Hepatocyte (in vitro differentiated cells): ENCODE data around the gene NEXN. TPM values are rescaled to one million over a fixed set of nuclear protein-coding genes. Genes with fewer than 3 reads are reported as not detected.
A peak's percentile ranks its signal among the peaks of the same experiment; 100 is the strongest.

Source experiments
- DNase-seq: peaks from one replicate; pipeline ENCODE4 v3.0.0-alpha.2; 2016; ENCODE audit warnings: low spot score
- H2AFZ ChIP-seq: fragments of 200-600 bp; sonication (generic); 2 replicates; pipeline ENCODE4 v1.6.0; 2016; ENCODE audit warnings: antibody characterized with exemption, mild to moderate bottlenecking
- H3K27ac ChIP-seq: fragments of 200-600 bp; sonication (generic); 2 replicates; pipeline ENCODE4 v1.5.1; 2016; ENCODE audit warnings: mild to moderate bottlenecking
- H3K27me3 ChIP-seq: fragments of 200-600 bp; sonication (generic); 2 replicates; pipeline ENCODE4 v1.6.1; 2016
- H3K36me3 ChIP-seq: fragments of 200-600 bp; sonication (generic); replicated peaks from 2 replicates; pipeline ENCODE4 v1.5.1; 2016; ENCODE audit warnings: low read depth; ENCODE audit not compliant: insufficient read depth
- H3K4me1 ChIP-seq: fragments of 200-600 bp; sonication (generic); 2 replicates; pipeline ENCODE4 v1.5.1; 2016; ENCODE audit warnings: mild to moderate bottlenecking, moderate library complexity; ENCODE audit not compliant: insufficient read depth
- H3K4me2 ChIP-seq: fragments of 200-600 bp; sonication (generic); 2 replicates; pipeline ENCODE4 v1.6.0; 2016
- H3K4me3 ChIP-seq: fragments of 200-600 bp; sonication (generic); 2 replicates; pipeline ENCODE4 v1.5.1; 2016; ENCODE audit warnings: mild to moderate bottlenecking
- H3K79me2 ChIP-seq: fragments of 200-600 bp; sonication (generic); 2 replicates; pipeline ENCODE4 v1.6.0; 2017; ENCODE audit warnings: mild to moderate bottlenecking
- H3K9me2 ChIP-seq: fragments of 200-600 bp; sonication (generic); replicated peaks from 2 replicates; pipeline ENCODE4 v1.6.0; 2017; ENCODE audit warnings: mild to moderate bottlenecking; ENCODE audit not compliant: insufficient read depth
- H3K9me3 ChIP-seq: fragments of 200-600 bp; sonication (generic); 2 replicates; pipeline ENCODE4 v1.5.1; 2016; ENCODE audit warnings: low read depth, mild to moderate bottlenecking
- H4K20me1 ChIP-seq: fragments of 200-600 bp; sonication (generic); 2 replicates; pipeline ENCODE4 v1.6.0; 2016; ENCODE audit warnings: mild to moderate bottlenecking; ENCODE audit not compliant: insufficient read depth, poor library complexity, severe bottlenecking
- CTCF ChIP-seq: fragments of 200-600 bp; sonication (generic); IDR thresholded peaks from 2 replicates; pipeline ENCODE4 v1.5.1; 2016; ENCODE audit warnings: antibody characterized with exemption, mild to moderate bottlenecking; ENCODE audit not compliant: poor library complexity
- EZH2 ChIP-seq: fragments of 200-600 bp; sonication (generic); IDR thresholded peaks from 2 replicates; pipeline ENCODE4 v1.6.1; 2016; ENCODE audit warnings: antibody characterized with exemption, mild to moderate bottlenecking, borderline replicate concordance
- EZH2phosphoT487 ChIP-seq: fragments of 200-600 bp; sonication (generic); IDR thresholded peaks from one replicate; pipeline ENCODE4 v1.6.1; 2018; ENCODE audit warnings: antibody characterized with exemption, mild to moderate bottlenecking, low read depth, moderate library complexity; ENCODE audit not compliant: unreplicated experiment, severe bottlenecking
- WGBS: methylation state at CpG from one replicate; pipeline ENCODE4 v1.1.6; 2016; ENCODE audit warnings: low lambda C conversion rate; ENCODE audit errors: missing lambda C conversion rate; 5-methylcytosine and 5-hydroxymethylcytosine counted together
- polyA plus RNA-seq: library from polyadenylated mRNA; unstranded; fragments of >200 nt; fragmentation: Nextera tagmentation; extraction: Ambion mirVana; gene quantifications from 2 replicates; pipeline ENCODE4 v1.2.1, GENCODE V29; 2016
- total RNA-seq: library from RNA; depleted of rRNA; stranded (reverse); fragments of >200 nt; gene quantifications from 2 replicates; pipeline ENCODE4 v1.2.3, GENCODE V29; 2014

The NEXN gene
- total and polyA plus RNA-seq, 2 experiments from 2014 or later = 5.1 to 11.5 TPM

GRCh38 chr1:77882411-77882810 lies 6.0 kb upstream of the NEXN start:
- DNase-seq = no peak
- H3K27ac ChIP-seq = no peak overlapping the region
- 81% methylated on average over 2 of the region's 2 CpGs for WGBS
- H3K4me2 ChIP-seq = no peak overlapping the region
- H3K4me1 ChIP-seq = peaks cover 2% of the 10 kb centered on the region
- H3K27me3 ChIP-seq = no peaks in the 10 kb centered on the region
- no peaks in the 10 kb centered on the region for H3K9me2 ChIP-seq
- H3K4me3 ChIP-seq = no peak overlapping the region
- no peaks in the 10 kb centered on the region for H3K36me3 ChIP-seq
- no peaks in the 10 kb centered on the region for H3K9me3 ChIP-seq
- no peak for TF ChIP-seq CTCF
- no peak for TF ChIP-seq EZH2phosphoT487
- no peak for TF ChIP-seq EZH2
- no peaks in the 10 kb centered on the region for H4K20me1 ChIP-seq
- no peaks in the 10 kb centered on the region for H3K79me2 ChIP-seq
- H2AFZ ChIP-seq = no peak overlapping the region

- H3K9me3 ChIP-seq = no peaks in the 10 kb centered on the region
- peak overlapping the region; percentile 97 for H3K27ac ChIP-seq
- WGBS = under 1% methylated on average over 28 of the region's 46 CpGs
- peak overlapping the region; percentile 84 for H3K4me3 ChIP-seq
- H3K79me2 ChIP-seq = peaks cover 40% of the 10 kb centered on the region
- no peaks in the 10 kb centered on the region for H3K9me2 ChIP-seq
- peak overlapping the region; percentile 86 for H2AFZ ChIP-seq
- peak; percentile 57 for DNase-seq
- no peaks in the 10 kb centered on the region for H3K27me3 ChIP-seq
- TF ChIP-seq EZH2 (no peak), EZH2phosphoT487 (no peak), CTCF (no peak)
- H4K20me1 ChIP-seq = no peaks in the 10 kb centered on the region
- H3K36me3 ChIP-seq = no peaks in the 10 kb centered on the region
- peaks cover 13% of the 10 kb centered on the region for H3K4me1 ChIP-seq
- H3K4me2 ChIP-seq = peak overlapping the region; percentile 83
Measured at GRCh38 chr1:77888781-77889642, 588 bp downstream of the NEXN start.

- Histone ChIP-seq H3K27ac (peak overlapping the region; percentile 97), H3K9me3 (no peaks in the 10 kb centered on the region), H3K4me1 (peaks cover 13% of the 10 kb centered on the region), H2AFZ (peak overlapping the region; percentile 86), H4K20me1 (no peaks in the 10 kb centered on the region), H3K4me2 (peak overlapping the region; percentile 83), H3K79me2 (peaks cover 44% of the 10 kb centered on the region), H3K36me3 (no peaks in the 10 kb centered on the region), H3K4me3 (peak overlapping the region; percentile 84), H3K27me3 (no peaks in the 10 kb centered on the region), H3K9me2 (no peaks in the 10 kb centered on the region)
- TF ChIP-seq EZH2phosphoT487 (no peak), CTCF (no peak), EZH2 (no peak)
- 42% methylated on average over 7 of the region's 7 CpGs for WGBS
- peak; percentile 16 for DNase-seq
Measured at GRCh38 chr1:77889671-77890070, 1.2 kb downstream of the NEXN start.
